ENCODE results near the gene ENPP6. TPM values are rescaled to one million over a fixed set of nuclear protein-coding genes. Genes with fewer than 3 reads are reported as not detected.
A peak's percentile ranks its signal among the peaks of the same experiment; 100 is the strongest.

The ENPP6 gene
- total RNA-seq, 2 experiments from 2014 or later = not detected

- no peak for TF ChIP-seq CTCF (IDR thresholded peaks at IDR 0.05)
- peaks cover 0 to 5% of the 10 kb centered on the region in 2 experiments for H3K27me3 ChIP-seq (ENCODE audit: control insufficient read depth in 1 of 2, insufficient read depth in 2 of 2, low read length in 2 of 2)
- intact Hi-C loops (cut with DNase I, micrococcal nuclease) = no loop called here
- Mint-ChIP-seq H3K9me3 (no peaks in the 10 kb centered on the region), H3K27me3 (peaks cover 25% of the 10 kb centered on the region), H3K4me1 (ENCODE audit: low read depth) (peaks cover 8% of the 10 kb centered on the region), H3K4me3 (peak overlapping the region; percentile 82), H3K27ac (no peak overlapping the region), H3K36me3 (ENCODE audit: low read depth) (no peaks in the 10 kb centered on the region)
- DNase-seq (no peak), ATAC-seq (ENCODE audit: poor library complexity) (no peak)
- ChIA-PET CTCF (no interaction called here), POLR2A (no interaction called here)
- H3K9me3 ChIP-seq (ENCODE audit: control insufficient read depth in 1 of 2, insufficient read depth in 1 of 2, low read length in 2 of 2) = peaks cover 0 to 6% of the 10 kb centered on the region in 2 experiments
- H3K27ac ChIP-seq (ENCODE audit: low read depth in 1 of 2, low read length in 2 of 2) = no peak overlapping the region
- no peaks in the 10 kb centered on the region for H3K4me1 ChIP-seq (ENCODE audit: insufficient read depth, low read length)
- H3K4me3 ChIP-seq (ENCODE audit: low read length) = peak overlapping the region; percentile 22
- H3K36me3 ChIP-seq (ENCODE audit: insufficient read depth, low read length) = no peaks in the 10 kb centered on the region
Measured at GRCh38 chr4:184096561-184097240, 121.0 kb downstream of the ENPP6 start.

DNA sequence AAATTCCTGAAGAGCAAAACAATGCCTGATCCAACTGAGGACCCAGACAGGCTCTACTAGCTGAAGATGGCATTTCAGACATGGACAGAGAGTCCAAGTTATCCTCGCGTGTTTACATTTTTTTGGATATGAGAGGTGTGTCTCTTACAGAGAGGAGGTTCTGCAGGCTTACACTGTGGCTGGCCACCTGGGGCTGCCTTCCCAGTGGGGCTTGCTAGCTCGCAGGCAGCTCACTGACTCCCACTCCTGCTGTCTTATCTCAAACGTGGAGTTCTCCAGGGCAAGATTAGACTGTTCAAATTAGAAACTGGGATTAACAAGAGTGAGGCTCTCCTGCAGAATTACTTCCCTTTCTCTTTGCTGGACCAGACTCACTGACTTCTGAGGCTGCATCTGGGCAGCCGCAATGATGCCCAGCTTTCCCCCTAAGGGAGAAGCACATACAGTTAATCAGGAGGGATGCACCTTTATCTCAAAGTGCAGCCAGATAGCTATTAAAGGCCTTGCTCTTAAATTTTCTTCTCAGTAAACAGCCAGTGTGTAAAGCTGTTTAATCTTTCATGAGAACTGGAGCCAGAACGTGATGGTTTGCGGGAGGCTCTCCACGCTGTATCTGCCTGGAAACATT is 123.0 kb downstream of the ENPP6 start:
- ChIA-PET POLR2A (no interaction called here), CTCF (no interaction called here)
- H3K36me3 ChIP-seq (ENCODE audit: insufficient read depth, low read length) = no peaks in the 10 kb centered on the region
- Mint-ChIP-seq H3K4me1 (ENCODE audit: low read depth) (peaks cover 8% of the 10 kb centered on the region), H3K27me3 (peaks cover 25% of the 10 kb centered on the region), H3K27ac (no peak overlapping the region), H3K36me3 (ENCODE audit: low read depth) (no peaks in the 10 kb centered on the region), H3K4me3 (no peak overlapping the region), H3K9me3 (no peaks in the 10 kb centered on the region)
- no peak overlapping the region for H3K4me3 ChIP-seq (ENCODE audit: low read length)
- no peak for DNase-seq
- peaks cover 0 to 5% of the 10 kb centered on the region in 2 experiments for H3K27me3 ChIP-seq (ENCODE audit: control insufficient read depth in 1 of 2, insufficient read depth in 2 of 2, low read length in 2 of 2)
- TF ChIP-seq CTCF (IDR thresholded peaks at IDR 0.05) = no peak
- H3K4me1 ChIP-seq (ENCODE audit: insufficient read depth, low read length) = no peaks in the 10 kb centered on the region
- H3K27ac ChIP-seq (ENCODE audit: low read depth in 1 of 2, low read length in 2 of 2) = no peak overlapping the region
- H3K9me3 ChIP-seq (ENCODE audit: control insufficient read depth in 1 of 2, insufficient read depth in 1 of 2, low read length in 2 of 2) = peaks cover 0 to 6% of the 10 kb centered on the region in 2 experiments
- intact Hi-C loops (cut with DNase I, micrococcal nuclease) = no loop called here
- ATAC-seq (ENCODE audit: poor library complexity) = no peak

- H3K4me1 ChIP-seq (ENCODE audit: insufficient read depth, low read length) = no peaks in the 10 kb centered on the region
- Mint-ChIP-seq H3K4me3 (no peak overlapping the region), H3K4me1 (ENCODE audit: low read depth) (peaks cover under 1% of the 10 kb centered on the region), H3K9me3 (no peaks in the 10 kb centered on the region), H3K36me3 (ENCODE audit: low read depth) (no peaks in the 10 kb centered on the region), H3K27me3 (peaks cover 32% of the 10 kb centered on the region), H3K27ac (no peak overlapping the region)
- no peak for TF ChIP-seq CTCF (IDR thresholded peaks at IDR 0.05)
- ATAC-seq (ENCODE audit: poor library complexity) (no peak), DNase-seq (no peak)
- no peaks in the 10 kb centered on the region for H3K9me3 ChIP-seq (ENCODE audit: control insufficient read depth in 1 of 2, insufficient read depth in 1 of 2, low read length in 2 of 2)
- intact Hi-C loops (cut with DNase I, micrococcal nuclease) = no loop called here
- ChIA-PET POLR2A (no interaction called here), CTCF (no interaction called here)
- no peaks in the 10 kb centered on the region for H3K36me3 ChIP-seq (ENCODE audit: insufficient read depth, low read length)
- no peak overlapping the region for H3K27ac ChIP-seq (ENCODE audit: low read depth in 1 of 2, low read length in 2 of 2)
- H3K27me3 ChIP-seq (ENCODE audit: control insufficient read depth in 1 of 2, insufficient read depth in 2 of 2, low read length in 2 of 2) = peaks cover 0 to 2% of the 10 kb centered on the region in 2 experiments
- H3K4me3 ChIP-seq (ENCODE audit: low read length) = no peak overlapping the region
Measured at GRCh38 chr4:184091986-184092385, 125.7 kb downstream of the ENPP6 start.
